Brain pericyte (primary cell): Measurements from ENCODE around the gene SLC25A53.
A peak's percentile ranks its signal among the peaks of the same experiment; 100 is the strongest.
"Not testable (repeated sequence)": the region's sequence is repeated elsewhere in the genome, so short reads cannot be mapped to it uniquely, and the experiment has no call there.

Experiments used
- DNase-seq: peaks from one replicate; pipeline ENCODE4 v3.0.0-alpha.2; 2012; ENCODE audit warnings: low read depth, low spot score

The SLC25A53 gene

GRCh38 chrX:104134583-104135261 is 22.1 kb downstream of the SLC25A53 start:
- no peak for DNase-seq

DNA sequence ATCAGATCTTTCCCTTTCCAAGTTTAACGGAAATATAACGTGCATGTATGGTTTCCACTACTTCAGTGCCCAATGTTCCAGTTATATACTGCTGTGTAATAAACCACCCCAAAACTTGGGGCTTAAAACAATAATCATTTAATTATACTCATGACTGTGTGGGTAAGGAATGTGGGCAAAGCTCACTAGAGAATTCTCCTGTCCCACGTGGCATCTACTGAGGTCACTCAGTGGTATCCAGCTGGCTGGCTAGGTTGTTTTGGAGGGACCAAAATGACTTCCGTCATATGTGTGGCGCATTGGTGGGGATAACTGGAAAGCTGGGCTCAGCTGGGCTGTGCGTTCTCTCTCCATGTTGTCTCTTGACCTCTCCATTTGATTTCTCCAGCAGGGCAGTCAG is 26.0 kb downstream of the SLC25A53 start:
- no peak for DNase-seq

DNA sequence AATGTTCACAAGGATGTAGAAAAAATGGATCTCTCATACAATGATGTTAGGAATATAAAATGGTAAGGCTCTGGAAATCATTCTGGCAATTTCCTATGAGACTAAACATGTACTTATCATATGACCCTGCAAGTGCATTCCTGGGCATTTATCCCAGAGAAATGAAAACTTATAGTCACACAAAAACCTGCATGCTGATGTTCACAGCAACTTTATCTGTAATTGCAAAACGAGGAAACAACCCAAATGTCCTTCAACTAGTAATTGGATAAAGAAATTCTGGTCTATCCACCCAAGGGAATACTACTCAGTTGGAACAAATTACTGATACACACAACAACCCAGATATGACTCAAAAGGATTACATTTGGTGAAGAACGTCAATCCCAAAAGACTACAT is 30.0 kb downstream of the SLC25A53 start:
- no peak for DNase-seq

DNA sequence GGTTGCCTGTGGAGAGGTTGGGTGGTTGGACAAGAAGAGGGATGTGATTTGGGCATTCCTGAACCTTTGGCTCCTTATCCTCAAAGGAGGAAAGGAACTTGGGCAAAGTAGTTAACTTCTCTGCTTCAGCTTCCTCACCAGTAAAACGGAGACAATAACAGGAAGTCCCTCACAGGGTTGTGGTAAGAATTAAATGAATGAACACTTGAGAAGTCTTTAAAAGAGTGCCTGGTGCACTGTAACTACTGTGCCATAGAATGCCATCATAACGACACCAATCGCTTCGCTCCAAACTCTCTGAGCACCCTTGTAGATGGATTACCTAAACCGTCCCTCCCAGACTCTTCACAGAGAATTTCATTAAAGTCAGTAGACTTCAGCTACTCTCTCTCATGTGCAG is 34.0 kb downstream of the SLC25A53 start:
- no peak for DNase-seq

GRCh38 chrX:104118765-104119164 is 38.0 kb downstream of the SLC25A53 start:
- no peak for DNase-seq

DNA sequence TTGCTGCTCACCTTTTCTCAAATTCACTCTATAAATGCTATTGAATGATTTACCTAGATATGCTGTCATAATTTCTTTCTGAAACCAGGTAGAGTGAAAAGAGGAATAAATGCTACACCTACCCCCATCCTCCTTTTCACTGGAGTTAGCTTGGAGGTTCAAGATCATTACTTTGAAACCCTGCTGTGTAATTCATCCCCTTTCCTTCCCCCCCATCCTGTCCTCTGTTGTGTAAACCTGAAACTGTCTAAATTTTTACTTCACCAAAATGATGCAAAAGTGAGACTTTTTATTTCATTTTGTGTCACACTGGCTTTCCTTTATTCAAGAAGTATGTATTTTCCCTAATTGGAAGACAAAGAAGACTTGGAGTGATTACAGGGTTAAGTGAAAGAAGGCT is 39.0 kb downstream of the SLC25A53 start:
- no peak for DNase-seq

DNA sequence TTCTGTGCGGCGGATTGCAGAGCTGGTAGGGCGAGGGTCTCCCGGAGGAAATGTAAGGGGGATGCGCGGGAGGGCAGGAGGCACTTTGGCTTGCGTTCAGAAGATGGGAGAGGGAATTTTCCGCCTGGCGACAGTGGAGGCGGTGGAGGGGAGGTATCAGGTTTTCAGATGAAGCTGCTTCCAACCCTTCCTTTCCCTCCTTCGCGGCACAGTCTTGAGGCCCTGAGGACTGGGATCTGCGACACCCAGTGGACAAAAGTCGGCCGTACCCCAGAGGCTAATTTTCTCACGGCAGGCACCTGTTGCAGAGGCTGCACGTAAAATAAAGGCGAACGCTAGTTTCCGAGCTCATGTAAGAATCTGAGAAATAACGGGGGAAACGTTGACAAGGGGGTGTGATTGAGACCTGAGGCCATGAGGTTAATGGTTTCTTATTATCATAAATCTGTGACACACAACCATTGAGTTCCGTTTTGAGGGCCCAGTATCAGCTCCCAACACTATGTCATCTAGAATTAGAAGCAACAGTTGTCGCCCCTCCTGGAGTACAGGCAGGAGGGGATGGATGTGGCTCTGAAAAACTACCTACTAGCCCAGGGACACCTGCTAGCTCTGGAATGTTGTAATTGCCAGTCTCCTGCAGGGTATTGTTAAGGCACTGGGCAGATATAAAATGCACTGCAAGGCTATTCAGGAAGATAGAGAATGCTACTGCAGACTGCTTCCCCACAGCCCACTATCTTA is 43.4 kb downstream of the SLC25A53 start:
- no peak for DNase-seq

DNA sequence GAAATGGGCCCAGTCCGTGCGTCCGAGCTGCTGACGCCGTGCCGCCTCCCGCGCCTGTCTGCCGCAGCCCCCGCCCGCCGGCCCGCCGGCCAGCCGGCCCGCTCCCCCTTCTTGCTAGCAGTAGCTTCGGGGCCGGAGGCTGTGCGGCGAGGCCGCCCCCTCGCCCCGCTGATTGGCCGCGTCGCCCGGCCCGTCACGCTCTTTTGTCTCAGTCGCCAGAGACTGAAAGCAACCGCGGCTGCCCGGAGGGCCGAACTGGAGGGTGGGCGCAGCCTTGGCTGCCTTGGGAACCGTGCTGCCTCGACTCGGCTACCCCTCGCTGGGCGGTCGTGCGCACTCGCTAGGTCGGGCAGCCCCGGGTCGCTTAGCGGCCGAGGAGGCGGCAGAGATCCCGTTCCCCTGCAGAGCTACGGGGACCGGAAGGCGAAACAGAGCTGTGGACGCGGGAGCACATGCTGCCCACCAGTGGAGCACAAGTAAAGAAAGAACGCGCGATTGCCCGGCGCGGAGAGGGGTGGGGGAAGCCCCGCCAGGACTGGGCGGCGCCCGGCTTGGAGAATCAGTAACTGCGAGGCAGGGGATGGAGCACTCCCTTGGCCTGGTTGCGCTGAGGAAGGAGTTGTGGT is 44.4 kb downstream of the SLC25A53 start, which contains the start of gene ZCCHC18:
Gene ZCCHC18, plus strand, starts transcription at position 198 of the 626 bp plus-strand sequence. CDS start 1,589 bp downstream, outside the sequence.
- no peak for DNase-seq

- not testable (repeated sequence) for DNase-seq
Measured at GRCh38 chrX:104110491-104111240, 46.1 kb downstream of the SLC25A53 start.

DNA sequence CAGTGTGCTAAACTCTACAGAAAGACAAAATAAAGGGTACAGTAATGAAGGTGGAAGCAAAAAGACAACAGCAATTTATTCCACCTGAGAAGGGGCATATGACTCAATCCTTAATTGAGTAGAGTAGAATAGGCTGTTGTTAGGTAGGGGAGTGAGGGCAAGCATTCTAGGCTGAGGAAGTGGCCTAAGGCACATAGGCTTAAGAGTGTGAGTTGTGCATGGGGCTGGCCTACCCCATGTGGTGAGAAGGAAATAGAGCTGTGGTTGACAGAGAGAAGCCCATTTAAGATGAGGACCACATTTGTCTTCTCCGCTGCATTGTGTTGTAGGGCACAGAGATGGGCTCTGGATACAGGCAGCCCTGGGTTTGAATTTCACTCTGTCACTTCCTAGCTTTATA is 47.9 kb downstream of the SLC25A53 start:
- DNase-seq, result no peak

- DNase-seq, result no peak
Measured at GRCh38 chrX:104105330-104106262, 51.2 kb downstream of the SLC25A53 start.

DNA sequence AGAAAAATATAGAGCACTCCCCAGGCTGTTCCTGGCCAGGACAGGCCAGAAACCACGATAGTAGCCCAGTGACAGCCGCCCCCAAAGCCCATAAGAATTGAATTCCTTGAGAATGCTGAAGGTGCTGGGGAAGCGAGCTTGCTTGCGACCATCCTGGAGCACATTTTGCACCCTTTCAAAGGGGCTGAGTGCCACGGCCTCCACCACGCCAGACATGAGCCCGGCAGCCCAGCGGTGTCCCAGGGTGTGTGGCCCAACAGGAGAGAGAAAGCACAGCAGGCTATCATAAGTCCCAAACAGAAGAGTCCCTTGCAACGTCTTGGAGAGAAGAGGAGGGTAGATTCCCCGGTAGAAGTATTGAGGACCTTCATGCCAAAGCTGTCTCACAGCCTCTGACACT is 52.1 kb downstream of the SLC25A53 start:
- no peak for DNase-seq

DNA sequence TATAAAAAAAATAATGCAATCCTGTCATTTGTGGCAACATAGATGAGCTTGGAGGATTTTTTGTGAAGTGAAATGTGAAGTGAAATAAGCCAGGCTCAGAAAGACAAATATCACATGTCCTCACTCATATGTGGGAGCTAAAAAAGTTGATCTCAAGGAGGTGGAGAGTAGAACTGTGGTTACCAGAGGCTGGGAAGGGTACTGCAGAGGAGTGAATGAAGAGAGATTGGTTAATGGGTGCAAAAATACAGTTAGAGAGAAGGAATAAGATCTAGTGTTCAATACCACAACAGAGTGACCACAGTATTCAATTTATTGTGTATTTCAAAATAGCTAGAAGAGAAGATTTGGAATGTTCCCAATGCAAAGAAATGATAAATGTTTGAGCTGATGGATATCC is 57.9 kb downstream of the SLC25A53 start:
- DNase-seq, result no peak

GRCh38 chrX:104098151-104098808 is 58.5 kb downstream of the SLC25A53 start:
- peak; percentile 11 for DNase-seq

- no peak for DNase-seq
Measured at GRCh38 chrX:104085919-104086318, 70.9 kb downstream of the SLC25A53 start.

DNA sequence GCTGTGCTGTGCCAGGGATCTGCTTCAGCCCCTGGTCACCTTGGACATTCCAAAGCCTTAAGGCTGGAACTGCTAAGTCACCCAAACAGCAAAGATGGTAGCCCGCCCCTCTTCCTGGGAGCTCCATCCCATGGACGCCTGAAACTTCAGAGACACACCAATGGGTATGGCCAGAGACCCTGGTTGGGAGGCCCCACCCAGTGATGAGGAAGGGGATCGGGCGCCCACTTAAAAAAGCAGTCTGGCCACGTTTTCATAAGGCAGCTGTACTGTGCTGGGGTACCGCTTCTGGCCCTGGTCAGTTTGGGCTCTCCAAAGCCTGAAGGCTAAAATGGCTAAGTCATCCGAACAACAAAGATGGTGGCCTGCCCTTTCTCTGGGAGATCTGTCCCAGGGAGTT is 71.3 kb downstream of the SLC25A53 start:
- no peak for DNase-seq

GRCh38 chrX:104084534-104085277 is 72.1 kb downstream of the SLC25A53 start:
- DNase-seq, result no peak

GRCh38 chrX:104084063-104084462 is 72.7 kb downstream of the SLC25A53 start:
- no peak for DNase-seq

GRCh38 chrX:104077854-104078253 is 79.0 kb downstream of the SLC25A53 start:
- not testable (repeated sequence) for DNase-seq
